Osteocyte (in vitro differentiated cells): ENCODE data around the gene ST8SIA2. TPM values are rescaled to one million over a fixed set of nuclear protein-coding genes. Genes with fewer than 3 reads are reported as not detected.

Source experiments
- DNase-seq: peaks from one replicate; pipeline ENCODE4 v3.0.0; 2021; ENCODE audit warnings: mixed read lengths; ENCODE audit not compliant: unreplicated experiment; ENCODE audit errors: extremely low spot score
- H3K27ac Mint-ChIP-seq: one replicate; pipeline ENCODE4 v1.8.0; 2021; ENCODE audit warnings: mild to moderate bottlenecking, mixed read lengths; ENCODE audit not compliant: unreplicated experiment
- H3K27me3 Mint-ChIP-seq: one replicate; pipeline ENCODE4 v1.8.0; 2021; ENCODE audit warnings: mixed read lengths; ENCODE audit not compliant: unreplicated experiment
- H3K36me3 Mint-ChIP-seq: one replicate; pipeline ENCODE4 v1.8.0; 2021; ENCODE audit warnings: mixed read lengths; ENCODE audit not compliant: unreplicated experiment
- H3K4me1 Mint-ChIP-seq: one replicate; pipeline ENCODE4 v1.8.0; 2021; ENCODE audit warnings: mixed read lengths; ENCODE audit not compliant: unreplicated experiment
- H3K4me3 Mint-ChIP-seq: one replicate; pipeline ENCODE4 v1.8.0; 2021; ENCODE audit warnings: mild to moderate bottlenecking, moderate library complexity, mixed read lengths; ENCODE audit not compliant: unreplicated experiment
- H3K9me3 Mint-ChIP-seq: one replicate; pipeline ENCODE4 v1.8.0; 2021; ENCODE audit warnings: mixed read lengths; ENCODE audit not compliant: unreplicated experiment
- total RNA-seq: library from RNA; stranded (reverse); gene quantifications from 2 replicates; pipeline ENCODE4 v1.2.1, GENCODE V29; 2021
- TF ChIP-seq, protein P1 (sequence below): fragments of 200-600 bp; sonication (generic); IDR thresholded peaks from 2 replicates; pipeline ENCODE4 v1.5.0; 2021; ENCODE audit warnings: antibody characterized with exemption, mild to moderate bottlenecking, moderate library complexity

Gene ST8SIA2
- total RNA-seq, 1 donor from 2014 or later = 2.1 TPM

DNA sequence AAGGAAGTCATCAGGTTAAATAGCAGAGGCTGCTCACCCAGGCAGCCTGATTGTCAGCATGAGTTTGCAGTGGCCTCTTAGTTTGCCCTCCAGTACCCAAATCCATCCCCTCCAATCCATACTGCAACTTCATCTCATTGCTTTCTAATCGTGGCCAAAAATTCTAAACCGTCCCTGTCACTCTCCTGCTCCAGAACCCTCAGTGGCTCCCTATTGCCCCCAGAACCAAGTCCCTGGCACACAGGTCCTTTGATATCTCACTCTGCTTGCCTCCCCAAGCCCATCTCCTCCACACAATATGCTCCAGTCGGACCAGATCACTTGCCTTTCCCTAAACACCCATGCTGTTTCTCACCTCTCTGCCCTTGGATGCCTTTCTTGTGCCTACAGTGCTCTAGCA is 49.7 kb downstream of the ST8SIA2 start:
- H3K36me3 Mint-ChIP-seq = no peaks in the 10 kb centered on the region
- H3K27me3 Mint-ChIP-seq = no peaks in the 10 kb centered on the region
- no peak for DNase-seq
- no peaks in the 10 kb centered on the region for H3K4me1 Mint-ChIP-seq
- H3K4me3 Mint-ChIP-seq = no peak overlapping the region
- H3K27ac Mint-ChIP-seq = no peak overlapping the region
- TF ChIP-seq, protein P1, sequence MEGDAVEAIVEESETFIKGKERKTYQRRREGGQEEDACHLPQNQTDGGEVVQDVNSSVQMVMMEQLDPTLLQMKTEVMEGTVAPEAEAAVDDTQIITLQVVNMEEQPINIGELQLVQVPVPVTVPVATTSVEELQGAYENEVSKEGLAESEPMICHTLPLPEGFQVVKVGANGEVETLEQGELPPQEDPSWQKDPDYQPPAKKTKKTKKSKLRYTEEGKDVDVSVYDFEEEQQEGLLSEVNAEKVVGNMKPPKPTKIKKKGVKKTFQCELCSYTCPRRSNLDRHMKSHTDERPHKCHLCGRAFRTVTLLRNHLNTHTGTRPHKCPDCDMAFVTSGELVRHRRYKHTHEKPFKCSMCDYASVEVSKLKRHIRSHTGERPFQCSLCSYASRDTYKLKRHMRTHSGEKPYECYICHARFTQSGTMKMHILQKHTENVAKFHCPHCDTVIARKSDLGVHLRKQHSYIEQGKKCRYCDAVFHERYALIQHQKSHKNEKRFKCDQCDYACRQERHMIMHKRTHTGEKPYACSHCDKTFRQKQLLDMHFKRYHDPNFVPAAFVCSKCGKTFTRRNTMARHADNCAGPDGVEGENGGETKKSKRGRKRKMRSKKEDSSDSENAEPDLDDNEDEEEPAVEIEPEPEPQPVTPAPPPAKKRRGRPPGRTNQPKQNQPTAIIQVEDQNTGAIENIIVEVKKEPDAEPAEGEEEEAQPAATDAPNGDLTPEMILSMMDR = no peak
- H3K9me3 Mint-ChIP-seq = no peaks in the 10 kb centered on the region

DNA sequence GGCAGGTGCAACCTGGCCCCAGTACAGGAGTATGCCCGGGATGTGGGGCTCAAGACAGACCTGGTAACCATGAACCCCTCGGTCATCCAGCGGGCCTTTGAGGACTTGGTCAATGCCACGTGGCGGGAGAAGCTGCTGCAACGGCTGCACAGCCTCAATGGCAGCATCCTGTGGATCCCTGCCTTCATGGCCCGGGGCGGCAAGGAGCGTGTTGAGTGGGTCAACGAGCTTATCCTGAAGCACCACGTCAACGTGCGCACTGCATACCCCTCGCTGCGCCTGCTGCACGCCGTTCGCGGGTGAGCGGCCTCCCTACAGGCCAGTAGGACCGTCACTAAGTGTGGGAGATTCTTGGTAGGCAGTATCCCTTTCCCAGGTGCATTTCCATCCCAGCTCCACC is 51.0 kb downstream of the ST8SIA2 start:
- Mint-ChIP-seq H3K4me1 (no peaks in the 10 kb centered on the region), H3K27ac (no peak overlapping the region), H3K27me3 (no peaks in the 10 kb centered on the region), H3K36me3 (no peaks in the 10 kb centered on the region), H3K4me3 (no peak overlapping the region), H3K9me3 (peaks cover 1% of the 10 kb centered on the region)
- no peak for DNase-seq
- TF ChIP-seq, protein P1 = no peak

DNA sequence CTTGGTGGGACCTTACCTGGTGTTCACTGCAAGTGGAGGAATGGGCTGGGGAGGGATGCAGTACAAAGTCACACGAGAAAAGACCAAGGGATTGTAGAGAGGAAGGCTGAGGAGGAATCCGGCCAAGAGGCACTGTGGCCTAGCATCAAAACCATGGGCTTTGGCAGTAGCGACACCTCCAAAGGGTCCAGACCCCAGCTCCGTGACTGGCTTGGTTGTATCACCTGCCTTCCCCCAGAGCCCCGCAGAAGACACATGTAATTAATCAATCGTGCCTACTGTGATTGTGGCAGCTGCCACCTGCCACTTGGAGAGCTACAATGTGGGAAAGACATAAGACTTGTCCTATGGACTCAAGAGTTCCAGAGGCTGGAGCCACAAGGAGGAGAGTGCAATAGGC is 54.7 kb downstream of the ST8SIA2 start:
- no peaks in the 10 kb centered on the region for H3K36me3 Mint-ChIP-seq

DNA sequence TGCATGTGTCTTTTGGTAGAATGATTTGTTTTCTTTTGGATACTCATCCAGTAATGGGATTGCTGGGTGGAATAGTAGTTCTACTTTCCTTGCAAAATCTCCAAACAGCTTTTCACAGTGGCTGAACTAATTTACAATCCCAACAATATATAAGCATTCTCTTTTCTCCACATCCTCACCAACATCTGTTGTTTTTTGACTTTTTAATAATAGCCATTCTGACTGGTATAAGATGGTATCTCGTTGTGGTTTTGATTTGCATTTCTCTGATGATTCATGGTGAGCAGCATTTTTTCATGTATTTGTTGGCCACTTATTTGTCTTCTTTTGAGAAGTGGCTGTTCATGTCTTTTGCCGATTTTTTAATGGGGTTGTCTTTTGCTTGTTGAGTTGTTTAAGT is 55.8 kb downstream of the ST8SIA2 start:
- no peaks in the 10 kb centered on the region for H3K4me1 Mint-ChIP-seq
- no peaks in the 10 kb centered on the region for H3K27me3 Mint-ChIP-seq
- no peak overlapping the region for H3K4me3 Mint-ChIP-seq
- TF ChIP-seq, protein P1 = no peak
- H3K36me3 Mint-ChIP-seq = no peaks in the 10 kb centered on the region
- H3K27ac Mint-ChIP-seq = no peak overlapping the region
- peaks cover 5% of the 10 kb centered on the region for H3K9me3 Mint-ChIP-seq
- no peak for DNase-seq

More for the DNA sequence above, 54.7 kb downstream of the ST8SIA2 start:
- DNase-seq = no peak
- TF ChIP-seq, protein P1 = no peak
- Mint-ChIP-seq H3K4me3 (no peak overlapping the region), H3K27me3 (no peaks in the 10 kb centered on the region), H3K27ac (no peak overlapping the region), H3K4me1 (no peaks in the 10 kb centered on the region), H3K9me3 (peaks cover 5% of the 10 kb centered on the region)

DNA sequence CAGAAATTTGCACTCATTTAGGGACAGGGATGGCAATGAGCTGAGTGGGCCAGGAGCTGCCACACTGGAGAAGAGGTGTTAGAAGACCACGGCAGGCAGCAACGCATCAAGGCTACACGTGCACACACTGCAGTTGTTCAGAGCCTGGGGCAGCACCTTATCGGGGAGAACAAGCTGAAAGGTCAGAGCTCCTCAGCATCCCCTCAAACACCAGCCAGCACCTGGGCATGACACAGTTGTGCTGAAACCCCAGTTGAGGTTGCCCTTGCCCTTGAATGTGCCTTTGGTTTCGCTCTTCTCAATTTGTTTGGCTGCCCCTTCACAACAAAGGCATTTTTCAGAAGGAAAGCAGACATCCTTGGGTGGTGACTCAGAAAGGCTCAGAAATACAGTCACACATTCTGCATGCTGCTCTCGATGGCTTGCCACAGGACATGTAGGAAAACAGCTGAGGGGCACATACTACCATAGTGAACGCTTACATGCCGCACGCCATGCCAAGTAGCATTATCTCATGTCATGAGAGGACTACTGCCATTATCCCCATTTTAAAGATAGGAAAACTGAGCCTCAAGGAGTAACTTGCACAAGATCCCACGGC is 57.6 kb downstream of the ST8SIA2 start:
- Mint-ChIP-seq H3K9me3 (peaks cover 5% of the 10 kb centered on the region), H3K4me1 (no peaks in the 10 kb centered on the region), H3K27me3 (no peaks in the 10 kb centered on the region), H3K27ac (no peak overlapping the region), H3K36me3 (no peaks in the 10 kb centered on the region), H3K4me3 (no peak overlapping the region)
- DNase-seq = no peak
- TF ChIP-seq, protein P1 = no peak
